GM12891 (cell line): ENCODE measurements around the gene LHFPL2.

Experiments used
- DNase-seq: peaks from one replicate; pipeline ENCODE4 v3.0.0; 2011; ENCODE audit warnings: low spot score; ENCODE audit not compliant: insufficient read length
- FAIRE-seq: peaks from 2 replicates; lab custom pipeline; 2011; peaks lifted over from hg19 to GRCh38; lab: Jason Lieb, UNC
- PAX5 ChIP-seq: IDR thresholded peaks from 2 replicates; pipeline ENCODE4 v1.6.1; 2011; ENCODE audit warnings: low read length, moderate library complexity, mild to moderate bottlenecking; ENCODE audit not compliant: insufficient read depth, severe bottlenecking
- POLR2A ChIP-seq: IDR thresholded peaks from 2 replicates; pipeline ENCODE4 v1.6.1; 2011; ENCODE audit warnings: low read depth, low read length, control low read depth
- POLR2AphosphoS5 ChIP-seq: IDR thresholded peaks from 2 replicates; pipeline ENCODE4 v1.6.1; 2011; ENCODE audit warnings: low read depth, low read length, control low read depth
- POU2F2 ChIP-seq: IDR thresholded peaks from 2 replicates; pipeline ENCODE4 v1.6.1; 2011; ENCODE audit warnings: low read depth, mild to moderate bottlenecking, control low read depth, low read length, moderate library complexity
- SPI1 ChIP-seq: IDR thresholded peaks from 2 replicates; pipeline ENCODE4 v1.6.1; 2011; ENCODE audit warnings: low read depth, low read length, control low read depth
- TAF1 ChIP-seq: IDR thresholded peaks from 2 replicates; pipeline ENCODE4 v1.6.1; 2011; ENCODE audit warnings: low read depth, low read length, control low read depth

Gene LHFPL2

GRCh38 chr5:78632467-78632866 is 16.1 kb downstream of the LHFPL2 start:
- TF ChIP-seq POLR2AphosphoS5 = no peak
- TF ChIP-seq PAX5 = no peak
- TF ChIP-seq SPI1 = no peak
- no peak for TF ChIP-seq TAF1
- FAIRE-seq = no peak
- no peak for DNase-seq

GRCh38 chr5:78631931-78632330 is 16.6 kb downstream of the LHFPL2 start:
- DNase-seq (no peak), FAIRE-seq (no peak)

DNA sequence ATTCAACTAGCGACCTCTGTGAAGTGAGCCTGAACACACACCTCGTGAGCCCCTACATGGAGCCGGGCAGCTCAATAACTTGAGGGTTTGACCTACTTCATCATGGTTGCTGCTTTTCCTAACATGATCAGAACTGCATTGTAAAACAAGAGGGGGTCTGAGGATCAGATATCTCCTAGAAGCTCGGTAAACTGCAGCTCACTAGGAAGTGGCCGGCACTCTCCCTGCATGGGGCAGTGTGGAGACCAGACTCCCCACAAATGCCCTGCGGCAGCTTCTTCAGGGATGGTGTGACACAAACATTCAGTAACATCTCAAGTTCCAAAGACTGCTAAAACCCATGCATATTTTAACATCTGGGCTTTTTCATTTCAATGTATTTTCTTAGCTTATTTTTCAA is 18.5 kb downstream of the LHFPL2 start:
- no peak for DNase-seq
- no peak for FAIRE-seq
- TF ChIP-seq POLR2A (no peak), SPI1 (no peak), PAX5 (no peak), TAF1 (no peak), POLR2AphosphoS5 (no peak), POU2F2 (no peak)

More at GRCh38 chr5:78631931-78632330, 16.6 kb downstream of the LHFPL2 start:
- no peak for TF ChIP-seq POU2F2
- TF ChIP-seq SPI1 = no peak
- no peak for TF ChIP-seq PAX5
- no peak for TF ChIP-seq TAF1
- no peak for TF ChIP-seq POLR2A
- TF ChIP-seq POLR2AphosphoS5 = no peak

- FAIRE-seq (no peak), DNase-seq (no peak)
- no peak for TF ChIP-seq POLR2A
- TF ChIP-seq PAX5 = no peak
- no peak for TF ChIP-seq SPI1
- no peak for TF ChIP-seq POU2F2
- TF ChIP-seq TAF1 = no peak
These were observed 18.9 kb downstream of the LHFPL2 start for GRCh38 chr5:78629624-78630023.

GRCh38 chr5:78628270-78628992 is 20.1 kb downstream of the LHFPL2 start:
- FAIRE-seq (no peak), DNase-seq (no peak)
- TF ChIP-seq TAF1 = no peak

GRCh38 chr5:78627766-78628165 is 20.8 kb downstream of the LHFPL2 start:
- no peak for FAIRE-seq
- no peak for DNase-seq
- TF ChIP-seq SPI1 = no peak
- TF ChIP-seq POLR2AphosphoS5 = no peak
- no peak for TF ChIP-seq PAX5
- TF ChIP-seq POU2F2 = no peak
- no peak for TF ChIP-seq POLR2A
- TF ChIP-seq TAF1 = no peak

DNA sequence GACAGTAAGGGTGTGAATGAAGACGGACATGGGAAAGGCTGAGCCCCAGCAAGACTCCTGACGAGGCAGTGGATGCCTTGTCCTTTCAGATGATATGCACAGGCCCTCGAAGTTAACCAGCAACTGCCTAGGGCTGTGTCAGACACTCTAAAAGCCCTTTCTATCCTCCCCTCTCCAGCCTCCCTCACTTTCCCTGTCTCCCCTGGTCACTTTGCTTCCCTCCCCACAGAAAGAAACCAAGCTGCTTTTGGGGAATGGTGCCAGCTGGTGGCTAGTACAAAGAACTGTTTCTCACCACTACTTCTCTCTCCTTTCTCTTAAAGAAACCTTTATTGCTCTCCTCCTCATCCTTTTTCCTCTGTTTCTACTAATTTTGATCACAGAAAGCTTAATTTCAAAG is 21.4 kb downstream of the LHFPL2 start:
- DNase-seq (no peak), FAIRE-seq (no peak)
- TF ChIP-seq POLR2A (no peak), TAF1 (no peak)

DNA sequence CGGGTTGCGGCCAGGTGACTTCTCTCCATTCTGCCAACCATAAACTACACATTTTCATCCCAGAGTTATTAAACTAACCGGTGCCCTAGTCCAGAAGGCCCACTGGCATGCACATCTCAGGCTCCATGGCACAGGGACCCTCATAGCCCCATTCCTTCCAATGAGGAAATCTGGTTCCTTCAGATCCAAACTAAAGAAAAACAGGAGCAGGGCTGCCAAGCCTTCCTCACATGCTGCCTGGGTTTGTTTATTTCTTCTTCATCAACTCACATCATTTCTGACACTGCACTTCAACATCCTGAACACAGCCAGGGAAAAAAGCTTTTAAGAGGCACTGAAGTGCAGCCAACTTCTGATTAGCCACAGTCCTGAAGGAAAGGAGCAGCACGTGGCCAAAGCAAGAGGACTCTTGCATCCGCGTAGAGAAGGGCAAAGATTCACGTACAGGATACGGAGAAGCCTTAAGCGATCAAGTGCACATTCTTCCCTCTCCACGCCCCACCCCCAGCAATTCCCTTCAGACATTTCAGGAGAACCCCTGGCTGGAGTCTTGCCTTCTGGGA is 22.5 kb downstream of the LHFPL2 start:
- FAIRE-seq (no peak), DNase-seq (no peak)
- no peak for TF ChIP-seq SPI1
- TF ChIP-seq POLR2AphosphoS5 = no peak
- no peak for TF ChIP-seq TAF1

DNA sequence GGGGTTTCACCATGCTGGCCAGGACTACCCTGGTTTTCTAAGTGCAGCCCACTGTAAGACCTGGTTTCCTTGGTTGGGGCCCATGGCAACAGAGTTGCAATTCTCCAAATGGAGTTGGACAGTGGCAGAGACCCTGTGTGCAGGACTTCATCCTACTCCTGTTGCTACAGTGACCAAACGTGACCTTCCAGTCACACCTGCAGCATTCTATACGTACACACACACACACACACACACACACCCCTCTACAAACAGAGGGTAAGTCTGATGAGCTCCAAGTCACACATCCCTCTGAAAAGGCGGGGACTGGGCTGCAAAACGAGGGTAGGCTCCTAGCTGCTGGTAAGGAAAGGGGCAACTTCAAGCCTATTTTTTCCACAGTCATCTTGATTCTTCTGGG is 23.6 kb downstream of the LHFPL2 start:
- TF ChIP-seq SPI1 (no peak), TAF1 (no peak), POLR2AphosphoS5 (no peak), POU2F2 (no peak), PAX5 (no peak), POLR2A (no peak)
- DNase-seq (no peak), FAIRE-seq (no peak)

DNA sequence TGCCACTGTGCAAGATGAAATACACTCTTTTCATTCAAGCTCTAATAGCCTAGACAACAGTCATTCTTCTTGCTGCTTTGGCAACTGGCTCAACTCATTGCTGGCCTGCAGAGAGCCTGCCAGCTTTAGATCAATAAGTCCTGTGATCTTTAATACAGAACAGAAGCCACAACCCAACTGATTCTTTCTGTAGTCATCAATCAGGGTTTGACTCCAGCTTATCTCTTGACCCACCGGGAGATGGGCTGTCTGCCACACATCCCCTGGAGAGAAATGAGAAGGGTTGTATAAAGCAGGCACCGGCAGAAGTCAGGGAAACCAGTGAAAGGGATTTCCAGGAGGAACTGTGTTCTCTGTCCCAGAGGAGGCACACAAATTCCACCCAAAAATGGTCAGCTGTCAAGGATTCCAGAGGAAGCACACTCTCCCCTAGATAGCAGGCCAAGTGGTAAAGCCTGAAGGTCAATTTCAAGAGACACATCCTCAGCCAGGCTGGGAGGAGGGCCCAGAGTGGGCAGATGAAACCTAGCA is 24.5 kb downstream of the LHFPL2 start:
- FAIRE-seq = no peak
- DNase-seq = no peak
- no peak for TF ChIP-seq TAF1
- TF ChIP-seq POLR2AphosphoS5 = no peak
- TF ChIP-seq SPI1 = no peak
- no peak for TF ChIP-seq POU2F2
- TF ChIP-seq PAX5 = no peak
- no peak for TF ChIP-seq POLR2A
